PC-3 (cell line): ENCODE measurements around the gene TANGO6. TPM values are rescaled to one million over a fixed set of nuclear protein-coding genes. Genes with fewer than 3 reads are reported as not detected.

Experiments
- ATAC-seq: fragments of 200-7000 bp; cut with Tn5 transposase; 2 replicates; pipeline ENCODE4 v1.9.1; 2020; ENCODE audit warnings: mild to moderate bottlenecking, moderate library complexity
- BruUV-seq: library from RNA; stranded (reverse); fragments of 400-500 nt; replicated peaks from 2 replicates; lab custom pipeline; 2021; lab: Mats Ljungman, UMichigan
- CTCF ChIA-PET: fragments of 300-600 bp; sonication (Branson Sonifier 250); formaldehyde crosslinking; loops from one replicate; lab custom pipeline; 2022; ENCODE audit warnings: antibody characterized with exemption; lab: Charles Lee
- POLR2A ChIA-PET: fragments of 300-600 bp; sonication (Branson Sonifier 250); formaldehyde crosslinking; loops from one replicate; lab custom pipeline; 2022; ENCODE audit warnings: antibody characterized with exemption; ENCODE audit not compliant: unreplicated experiment; lab: Charles Lee
- DNase-seq: peaks from one replicate; pipeline ENCODE4 v3.0.0-alpha.2; 2015
- H2AFZ ChIP-seq: fragments of 300-600 bp; sonication (generic); 2 replicates; pipeline ENCODE4 v1.6.0; 2016; ENCODE audit warnings: antibody characterized with exemption, low read length
- H3F3A ChIP-seq: fragments of 300-600 bp; sonication (generic); one replicate; pipeline ENCODE4 v1.6.0; 2017; ENCODE audit warnings: antibody characterized with exemption, low read length, control low read depth, mild to moderate bottlenecking; ENCODE audit not compliant: unreplicated experiment
- H3K27ac ChIP-seq: fragments of 300-600 bp; sonication (generic); 2 replicates; pipeline ENCODE4 v1.5.1; 2016; ENCODE audit warnings: mild to moderate bottlenecking, low read length
- H3K27me3 ChIP-seq: fragments of 300-600 bp; sonication (generic); 2 replicates; pipeline ENCODE4 v1.6.1; 2016; ENCODE audit warnings: low read length, mixed read lengths
- H3K36me3 ChIP-seq: fragments of 300-600 bp; sonication (generic); 2 replicates; pipeline ENCODE4 v1.6.1; 2016; ENCODE audit warnings: low read depth, mixed run types, low read length, mixed read lengths
- H3K4me1 ChIP-seq: fragments of 300-600 bp; sonication (generic); 2 replicates; pipeline ENCODE4 v1.5.1; 2016; ENCODE audit warnings: low read length; ENCODE audit not compliant: insufficient read depth
- H3K4me2 ChIP-seq: fragments of 300-600 bp; sonication (generic); 2 replicates; pipeline ENCODE4 v1.6.0; 2016; ENCODE audit warnings: low read length
- H3K4me3 ChIP-seq: fragments of 300-600 bp; sonication (generic); 2 replicates; pipeline ENCODE4 v1.5.1; 2016; ENCODE audit warnings: mild to moderate bottlenecking, low read length, mixed read lengths
- H3K79me2 ChIP-seq: fragments of 300-600 bp; sonication (generic); 2 replicates; pipeline ENCODE4 v1.6.1; 2017; ENCODE audit warnings: low read length, mixed read lengths
- H3K9ac ChIP-seq: fragments of 300-600 bp; sonication (generic); 2 replicates; pipeline ENCODE4 v1.6.0; 2016; ENCODE audit warnings: mild to moderate bottlenecking, low read length
- H3K9me2 ChIP-seq: fragments of 300-600 bp; sonication (generic); replicated peaks from 2 replicates; pipeline ENCODE4 v1.6.1; 2016; ENCODE audit warnings: mixed run types, low read length, mixed read lengths
- H3K9me3 ChIP-seq: fragments of 300-600 bp; sonication (generic); 2 replicates; pipeline ENCODE4 v1.6.1; 2016; ENCODE audit warnings: low read length, mixed read lengths
- H4K20me1 ChIP-seq: fragments of 300-600 bp; sonication (generic); 2 replicates; pipeline ENCODE4 v1.6.1; 2016; ENCODE audit warnings: low read length, mixed read lengths
- EZH2 ChIP-seq: fragments of 300-600 bp; sonication (generic); IDR thresholded peaks from one replicate; pipeline ENCODE4 v1.6.1; 2017; ENCODE audit warnings: antibody characterized with exemption, mild to moderate bottlenecking, low read length; ENCODE audit not compliant: unreplicated experiment
- EZH2phosphoT487 ChIP-seq: fragments of 300-600 bp; sonication (generic); IDR thresholded peaks from 2 replicates; pipeline ENCODE4 v1.6.1; 2018; ENCODE audit warnings: mild to moderate bottlenecking, antibody characterized with exemption, low read length, borderline replicate concordance
- intact Hi-C: fragments of 100-400 bp; cut with micrococcal nuclease; formaldehyde crosslinking; loops from 2 replicates; pipeline ENCODE4 v1.9.0; 2023
- total RNA-seq: library from RNA; depleted of rRNA; stranded (reverse); fragments of >200 nt; gene quantifications from 2 replicates; pipeline ENCODE4 v1.2.3, GENCODE V29; 2014
- TF ChIP-seq, protein P1 (sequence below): fragments of 300-600 bp; sonication (generic); conservative IDR thresholded peaks from 2 replicates; pipeline ENCODE4 v1.5.1; 2017; ENCODE audit warnings: antibody characterized with exemption, low read depth, mild to moderate bottlenecking, low read length

The TANGO6 gene
- total RNA-seq, 1 experiment from 2014 or later: 9.4 TPM

DNA sequence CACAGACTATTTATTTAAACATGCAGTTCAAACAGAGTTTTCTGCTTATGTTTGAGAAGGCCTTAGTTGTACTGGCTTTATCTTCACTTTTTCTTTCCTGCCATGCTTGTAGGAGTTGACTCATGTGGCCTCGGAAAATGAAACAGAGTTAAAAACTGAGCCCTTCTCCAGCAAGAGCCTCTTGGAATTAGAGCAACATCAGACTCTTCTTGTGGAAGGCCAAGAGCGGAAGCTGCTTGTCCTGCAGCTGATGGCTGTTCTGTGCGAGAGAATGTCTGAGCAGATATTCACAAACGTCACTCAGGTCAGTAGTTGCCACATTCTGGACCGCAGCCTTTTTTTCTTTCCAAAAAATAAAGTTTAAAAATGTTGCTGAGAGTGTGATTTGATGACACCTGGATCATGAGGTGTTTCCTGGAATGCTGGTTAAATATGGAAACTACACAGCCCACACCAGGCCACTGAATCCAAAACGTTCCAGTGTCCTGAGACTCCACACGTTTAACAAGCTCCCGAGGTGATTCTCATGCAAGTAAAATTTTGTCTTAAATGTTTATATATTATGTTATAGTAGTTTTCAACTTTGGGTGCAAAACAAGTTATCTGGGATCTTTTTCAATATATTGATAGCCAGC lies 65.9 kb downstream of the TANGO6 start:
- ChIA-PET CTCF (no interaction called here), POLR2A (no interaction called here)
- Histone ChIP-seq H3F3A (no peaks in the 10 kb centered on the region), H3K9me3 (no peaks in the 10 kb centered on the region), H3K4me2 (no peak overlapping the region), H3K9me2 (no peaks in the 10 kb centered on the region), H4K20me1 (no peaks in the 10 kb centered on the region), H3K36me3 (peaks cover 2% of the 10 kb centered on the region; the same call in 1 of the 2 replicates), H3K79me2 (no peaks in the 10 kb centered on the region), H3K9ac (no peak overlapping the region), H2AFZ (no peak overlapping the region), H3K4me3 (no peak overlapping the region), H3K4me1 (no peaks in the 10 kb centered on the region), H3K27ac (no peak overlapping the region), H3K27me3 (no peaks in the 10 kb centered on the region)
- DNase-seq (no peak), ATAC-seq (no peak)
- TF ChIP-seq EZH2phosphoT487: no peak
- TF ChIP-seq, protein P1, sequence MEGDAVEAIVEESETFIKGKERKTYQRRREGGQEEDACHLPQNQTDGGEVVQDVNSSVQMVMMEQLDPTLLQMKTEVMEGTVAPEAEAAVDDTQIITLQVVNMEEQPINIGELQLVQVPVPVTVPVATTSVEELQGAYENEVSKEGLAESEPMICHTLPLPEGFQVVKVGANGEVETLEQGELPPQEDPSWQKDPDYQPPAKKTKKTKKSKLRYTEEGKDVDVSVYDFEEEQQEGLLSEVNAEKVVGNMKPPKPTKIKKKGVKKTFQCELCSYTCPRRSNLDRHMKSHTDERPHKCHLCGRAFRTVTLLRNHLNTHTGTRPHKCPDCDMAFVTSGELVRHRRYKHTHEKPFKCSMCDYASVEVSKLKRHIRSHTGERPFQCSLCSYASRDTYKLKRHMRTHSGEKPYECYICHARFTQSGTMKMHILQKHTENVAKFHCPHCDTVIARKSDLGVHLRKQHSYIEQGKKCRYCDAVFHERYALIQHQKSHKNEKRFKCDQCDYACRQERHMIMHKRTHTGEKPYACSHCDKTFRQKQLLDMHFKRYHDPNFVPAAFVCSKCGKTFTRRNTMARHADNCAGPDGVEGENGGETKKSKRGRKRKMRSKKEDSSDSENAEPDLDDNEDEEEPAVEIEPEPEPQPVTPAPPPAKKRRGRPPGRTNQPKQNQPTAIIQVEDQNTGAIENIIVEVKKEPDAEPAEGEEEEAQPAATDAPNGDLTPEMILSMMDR: no peak
- no peak for TF ChIP-seq EZH2
- intact Hi-C loops: loop anchor here (10.0 kb wide), 1 partner anchor 86 kb away; no protein-coding TSS in a partner anchor
- BruUV-seq: no TSS peak

DNA sequence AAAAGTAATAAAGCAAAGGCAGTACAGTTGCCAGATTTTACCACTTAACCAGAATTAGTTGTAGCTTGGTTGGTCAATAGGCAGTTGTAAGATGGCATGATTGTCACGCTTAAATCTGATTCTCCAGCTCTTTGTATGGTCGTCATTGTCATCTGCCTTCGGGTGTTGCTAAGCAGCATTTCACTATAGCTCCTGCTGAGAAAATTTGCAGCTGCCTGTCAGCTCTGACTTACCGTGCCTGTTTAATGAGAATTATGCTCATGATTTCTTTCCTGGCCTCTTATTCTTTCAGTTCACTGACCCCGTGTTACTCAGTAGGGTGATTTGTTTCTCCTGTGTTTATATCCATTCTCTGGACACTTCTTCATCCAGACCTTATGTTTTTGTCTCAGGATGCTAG lies 66.7 kb downstream of the TANGO6 start:
- Histone ChIP-seq H3K9me2 (no peaks in the 10 kb centered on the region), H3K4me3 (no peak overlapping the region), H3K27ac (no peak overlapping the region), H4K20me1 (no peaks in the 10 kb centered on the region), H3K4me1 (no peaks in the 10 kb centered on the region), H3K36me3 (peaks cover 2% of the 10 kb centered on the region; the same call in 1 of the 2 replicates), H3K79me2 (no peaks in the 10 kb centered on the region), H3F3A (no peaks in the 10 kb centered on the region), H3K9ac (no peak overlapping the region), H3K27me3 (no peaks in the 10 kb centered on the region), H3K9me3 (no peaks in the 10 kb centered on the region), H2AFZ (no peak overlapping the region), H3K4me2 (no peak overlapping the region)
- ATAC-seq: no peak
- CTCF ChIA-PET: no interaction called here
- DNase-seq: no peak
- TF ChIP-seq, protein P1: no peak
- TF ChIP-seq EZH2phosphoT487: no peak
- TF ChIP-seq EZH2: no peak
- POLR2A ChIA-PET: no interaction called here
- no TSS peak for BruUV-seq
- intact Hi-C loops: no loop called here

DNA sequence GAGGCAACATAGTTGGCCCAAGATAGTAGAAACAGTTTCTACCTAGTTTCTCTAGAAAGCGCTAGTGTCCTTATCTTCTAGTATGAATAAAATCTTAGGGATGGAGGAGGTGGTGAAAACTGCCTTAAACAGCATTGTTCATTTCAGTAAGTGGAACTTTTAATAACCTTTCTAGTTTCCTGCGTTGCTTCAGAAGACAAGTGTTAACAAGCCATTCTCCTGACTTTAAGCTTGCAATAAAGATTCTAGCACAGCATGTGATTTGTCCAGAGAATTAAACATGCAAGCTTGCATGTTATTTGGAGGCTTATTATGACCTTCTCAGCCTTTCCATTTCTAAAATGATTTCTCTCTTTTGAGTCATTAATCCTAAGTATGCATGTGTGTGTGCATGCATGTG lies 72.3 kb downstream of the TANGO6 start:
- H3K4me2 ChIP-seq: no peak overlapping the region
- no peaks in the 10 kb centered on the region for H4K20me1 ChIP-seq
- H3K27ac ChIP-seq: no peak overlapping the region
- peaks cover 3% of the 10 kb centered on the region for H3F3A ChIP-seq
- DNase-seq: no peak
- H3K4me1 ChIP-seq: peaks cover 5% of the 10 kb centered on the region; the same call in 1 of the 2 replicates
- ChIA-PET POLR2A (no interaction called here), CTCF (no interaction called here)
- no peaks in the 10 kb centered on the region for H3K27me3 ChIP-seq
- no peak for ATAC-seq
- intact Hi-C loops: no loop called here
- H3K36me3 ChIP-seq: no peaks in the 10 kb centered on the region; the same call in 1 of the 2 replicates
- no peak overlapping the region for H2AFZ ChIP-seq
- H3K4me3 ChIP-seq: no peak overlapping the region
- H3K79me2 ChIP-seq: no peaks in the 10 kb centered on the region
- H3K9me2 ChIP-seq: no peaks in the 10 kb centered on the region
- H3K9me3 ChIP-seq: no peaks in the 10 kb centered on the region
- TF ChIP-seq, protein P1: no peak
- TF ChIP-seq EZH2 (no peak), EZH2phosphoT487 (no peak)
- BruUV-seq: no TSS peak
- H3K9ac ChIP-seq: no peak overlapping the region
